ENCODE results near the gene TUBB1. TPM values are rescaled to one million over a fixed set of nuclear protein-coding genes. Genes with fewer than 3 reads are reported as not detected.

The TUBB1 gene
- total and polyA plus RNA-seq, 2 of the 13 experiments (the other 11 are each of a cell fraction or from before 2014, with no cell fraction given) = 0.11 to 57.6 TPM

GRCh38 chr20:58980711-58981627 is 38.3 kb upstream of the TUBB1 start, which contains the start of gene NELFCD (continued):
- TF ChIP-seq, protein P1, sequence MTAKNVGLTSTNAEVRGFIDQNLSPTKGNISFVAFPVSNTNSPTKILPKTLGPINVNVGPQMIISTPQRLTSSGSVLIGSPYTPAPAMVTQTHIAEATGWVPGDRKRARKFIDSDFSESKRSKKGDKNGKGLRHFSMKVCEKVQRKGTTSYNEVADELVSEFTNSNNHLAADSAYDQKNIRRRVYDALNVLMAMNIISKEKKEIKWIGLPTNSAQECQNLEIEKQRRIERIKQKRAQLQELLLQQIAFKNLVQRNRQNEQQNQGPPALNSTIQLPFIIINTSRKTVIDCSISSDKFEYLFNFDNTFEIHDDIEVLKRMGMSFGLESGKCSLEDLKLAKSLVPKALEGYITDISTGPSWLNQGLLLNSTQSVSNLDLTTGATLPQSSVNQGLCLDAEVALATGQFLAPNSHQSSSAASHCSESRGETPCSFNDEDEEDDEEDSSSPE (CRISPR knock-in tag; IDR thresholded peaks at IDR 0.05) = 0 out of 2 replicates have a peak, but pooled peaks have one; percentile 67
- TF ChIP-seq NBN (conservative IDR thresholded peaks at IDR 0.05) (no peak), FOXM1 (CRISPR knock-in tag; IDR thresholded peaks at IDR 0.05) (no peak), SIN3B (IDR thresholded peaks at IDR 0.05; ENCODE audit: low read length) (no peak), ZBED4 (CRISPR knock-in tag; IDR thresholded peaks at IDR 0.05; ENCODE audit: borderline replicate concordance) (no peak; the same call in 1 of the 2 replicates), PCBP1 (IDR thresholded peaks at IDR 0.05; ENCODE audit: borderline replicate concordance, low read depth, low read length) (peak; percentile 77; the same call in 1 of the 2 replicates), SOX6 (IDR thresholded peaks at IDR 0.05) (no peak), SOX6 (CRISPR knock-in tag; IDR thresholded peaks at IDR 0.05) (peak; percentile 80), SP140L (CRISPR knock-in tag; IDR thresholded peaks at IDR 0.05; ENCODE audit: borderline replicate concordance) (no peak), RBFOX2 (IDR thresholded peaks at IDR 0.05; ENCODE audit: low read depth, low read length) (peak; percentile 91), TEAD3 (CRISPR knock-in tag; optimal IDR thresholded peaks at IDR 0.05; ENCODE audit: borderline replicate concordance) (peak; percentile 57), ZNF30 (CRISPR knock-in tag; IDR thresholded peaks at IDR 0.05) (no peak), ZBTB37 (CRISPR knock-in tag; IDR thresholded peaks at IDR 0.05) (peak; percentile 78), SCMH1 (CRISPR knock-in tag; IDR thresholded peaks at IDR 0.05; ENCODE audit: borderline replicate concordance) (no peak), FOXK2 (IDR thresholded peaks at IDR 0.05) (no peak), ZNF484 (CRISPR knock-in tag; IDR thresholded peaks at IDR 0.05; ENCODE audit: borderline replicate concordance, low read depth) (no peak)
- TF ChIP-seq, protein P2, sequence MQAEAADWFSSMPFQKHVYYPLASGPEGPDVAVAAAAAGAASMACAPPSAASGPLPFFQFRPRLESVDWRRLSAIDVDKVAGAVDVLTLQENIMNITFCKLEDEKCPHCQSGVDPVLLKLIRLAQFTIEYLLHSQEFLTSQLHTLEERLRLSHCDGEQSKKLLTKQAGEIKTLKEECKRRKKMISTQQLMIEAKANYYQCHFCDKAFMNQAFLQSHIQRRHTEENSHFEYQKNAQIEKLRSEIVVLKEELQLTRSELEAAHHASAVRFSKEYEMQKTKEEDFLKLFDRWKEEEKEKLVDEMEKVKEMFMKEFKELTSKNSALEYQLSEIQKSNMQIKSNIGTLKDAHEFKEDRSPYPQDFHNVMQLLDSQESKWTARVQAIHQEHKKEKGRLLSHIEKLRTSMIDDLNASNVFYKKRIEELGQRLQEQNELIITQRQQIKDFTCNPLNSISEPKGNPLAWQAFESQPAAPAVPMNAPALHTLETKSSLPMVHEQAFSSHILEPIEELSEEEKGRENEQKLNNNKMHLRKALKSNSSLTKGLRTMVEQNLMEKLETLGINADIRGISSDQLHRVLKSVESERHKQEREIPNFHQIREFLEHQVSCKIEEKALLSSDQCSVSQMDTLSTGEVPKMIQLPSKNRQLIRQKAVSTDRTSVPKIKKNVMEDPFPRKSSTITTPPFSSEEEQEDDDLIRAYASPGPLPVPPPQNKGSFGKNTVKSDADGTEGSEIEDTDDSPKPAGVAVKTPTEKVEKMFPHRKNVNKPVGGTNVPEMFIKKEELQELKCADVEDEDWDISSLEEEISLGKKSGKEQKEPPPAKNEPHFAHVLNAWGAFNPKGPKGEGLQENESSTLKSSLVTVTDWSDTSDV (CRISPR knock-in tag; IDR thresholded peaks at IDR 0.05) = no peak; the same call in 1 of the 2 replicates
- TF ChIP-seq, protein P3, sequence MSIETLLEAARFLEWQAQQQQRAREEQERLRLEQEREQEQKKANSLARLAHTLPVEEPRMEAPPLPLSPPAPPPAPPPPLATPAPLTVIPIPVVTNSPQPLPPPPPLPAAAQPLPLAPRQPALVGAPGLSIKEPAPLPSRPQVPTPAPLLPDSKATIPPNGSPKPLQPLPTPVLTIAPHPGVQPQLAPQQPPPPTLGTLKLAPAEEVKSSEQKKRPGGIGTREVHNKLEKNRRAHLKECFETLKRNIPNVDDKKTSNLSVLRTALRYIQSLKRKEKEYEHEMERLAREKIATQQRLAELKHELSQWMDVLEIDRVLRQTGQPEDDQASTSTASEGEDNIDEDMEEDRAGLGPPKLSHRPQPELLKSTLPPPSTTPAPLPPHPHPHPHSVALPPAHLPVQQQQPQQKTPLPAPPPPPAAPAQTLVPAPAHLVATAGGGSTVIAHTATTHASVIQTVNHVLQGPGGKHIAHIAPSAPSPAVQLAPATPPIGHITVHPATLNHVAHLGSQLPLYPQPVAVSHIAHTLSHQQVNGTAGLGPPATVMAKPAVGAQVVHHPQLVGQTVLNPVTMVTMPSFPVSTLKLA (IDR thresholded peaks at IDR 0.05) = no peak
